Measurements from ENCODE around the gene RPS2.
"Not testable (repeated sequence)": the region's sequence is repeated elsewhere in the genome, so short reads cannot be mapped to it uniquely, and the experiment has no call there.

RPS2 gene

GRCh38 chr16:1941162-1942046 lies 23.2 kb downstream of the RPS2 start:
- no peak for FAIRE-seq

DNA sequence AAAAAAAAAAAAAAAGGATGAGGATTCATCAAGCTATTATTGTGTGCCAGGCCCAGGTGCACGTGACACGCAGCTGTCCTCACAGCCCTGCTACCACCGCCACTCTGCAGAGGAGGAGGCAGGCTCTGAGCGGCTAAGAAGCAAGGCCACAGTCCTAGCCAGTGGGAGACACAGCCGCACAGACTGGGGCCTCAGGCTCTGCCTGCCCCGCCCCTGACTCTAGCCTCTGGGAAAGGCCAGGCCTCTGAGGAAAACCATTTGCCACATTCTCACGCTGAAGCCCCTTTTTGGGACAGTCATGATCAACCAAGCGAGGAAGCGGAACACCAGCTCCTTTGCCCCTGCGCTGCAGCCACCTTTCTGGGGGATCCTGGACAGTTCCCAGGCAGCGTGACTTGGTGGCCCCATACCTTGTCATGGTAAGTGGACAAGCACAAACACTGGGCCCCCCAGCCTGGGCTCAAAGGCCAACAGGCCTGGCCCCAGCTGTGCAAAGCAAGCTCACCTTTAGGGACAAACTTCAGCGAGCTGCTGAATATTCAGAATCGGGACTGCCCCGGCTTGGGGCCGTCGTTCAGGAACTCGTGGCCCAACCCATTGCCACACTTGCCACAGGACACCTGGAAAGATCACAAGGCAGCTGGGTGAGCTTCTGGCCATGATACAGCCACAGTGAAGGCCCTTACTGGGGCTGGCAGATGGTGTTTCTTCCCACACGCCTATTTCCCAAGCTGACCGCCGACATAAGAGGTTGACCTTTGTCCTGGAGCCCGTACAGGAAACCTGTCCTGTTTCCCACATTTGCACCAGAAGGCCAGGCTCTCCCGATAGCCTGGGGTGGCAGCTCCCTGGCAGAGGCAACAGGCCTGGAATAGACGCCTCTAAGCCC lies 24.1 kb downstream of the RPS2 start:
- no peak for FAIRE-seq

DNA sequence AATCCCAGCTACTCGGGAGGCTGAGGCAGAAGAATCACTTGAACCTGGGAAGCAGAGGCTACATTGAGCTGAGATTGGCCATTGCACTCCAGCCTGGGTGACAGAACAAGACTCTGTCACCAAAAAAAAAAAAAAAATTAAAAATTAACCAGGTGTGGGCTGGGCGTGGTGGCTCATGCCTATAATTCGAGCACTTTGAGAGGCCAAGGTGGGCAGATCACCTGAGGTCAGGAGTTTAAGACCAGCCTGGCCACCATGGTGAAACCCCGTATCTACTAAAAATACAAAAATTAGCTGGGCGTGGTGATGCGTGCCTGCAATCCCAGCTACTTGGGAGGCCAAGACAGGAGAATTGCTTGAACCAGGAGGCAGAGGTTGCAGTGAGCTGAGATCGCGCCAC lies 24.8 kb downstream of the RPS2 start:
- not testable (repeated sequence) for FAIRE-seq

GRCh38 chr16:1938910-1939309 lies 25.7 kb downstream of the RPS2 start:
- FAIRE-seq, result no peak

DNA sequence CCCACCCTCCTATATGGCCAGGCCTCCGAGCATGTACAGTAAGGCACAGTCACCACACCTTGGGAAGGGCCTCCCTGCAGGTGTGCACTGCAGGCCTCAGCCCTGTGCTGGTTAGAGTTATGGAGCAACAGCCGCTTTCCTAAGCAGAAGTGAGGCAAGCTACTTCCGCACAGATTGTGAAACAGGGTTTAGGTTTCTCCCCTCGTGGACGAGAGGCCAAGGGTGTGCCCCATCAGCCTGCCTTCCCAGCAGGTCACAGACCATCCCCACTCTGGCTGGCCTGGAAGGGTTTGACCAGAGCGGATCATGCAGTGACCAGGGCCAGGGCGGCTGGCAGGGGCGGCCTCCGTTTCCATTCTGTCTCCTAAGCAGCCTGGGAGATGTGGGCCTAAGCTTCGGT lies 26.3 kb downstream of the RPS2 start:
- no peak for FAIRE-seq

GRCh38 chr16:1936945-1937479 lies 27.6 kb downstream of the RPS2 start:
- FAIRE-seq, result no peak

GRCh38 chr16:1933097-1933661 lies 31.4 kb downstream of the RPS2 start:
- no peak for FAIRE-seq

DNA sequence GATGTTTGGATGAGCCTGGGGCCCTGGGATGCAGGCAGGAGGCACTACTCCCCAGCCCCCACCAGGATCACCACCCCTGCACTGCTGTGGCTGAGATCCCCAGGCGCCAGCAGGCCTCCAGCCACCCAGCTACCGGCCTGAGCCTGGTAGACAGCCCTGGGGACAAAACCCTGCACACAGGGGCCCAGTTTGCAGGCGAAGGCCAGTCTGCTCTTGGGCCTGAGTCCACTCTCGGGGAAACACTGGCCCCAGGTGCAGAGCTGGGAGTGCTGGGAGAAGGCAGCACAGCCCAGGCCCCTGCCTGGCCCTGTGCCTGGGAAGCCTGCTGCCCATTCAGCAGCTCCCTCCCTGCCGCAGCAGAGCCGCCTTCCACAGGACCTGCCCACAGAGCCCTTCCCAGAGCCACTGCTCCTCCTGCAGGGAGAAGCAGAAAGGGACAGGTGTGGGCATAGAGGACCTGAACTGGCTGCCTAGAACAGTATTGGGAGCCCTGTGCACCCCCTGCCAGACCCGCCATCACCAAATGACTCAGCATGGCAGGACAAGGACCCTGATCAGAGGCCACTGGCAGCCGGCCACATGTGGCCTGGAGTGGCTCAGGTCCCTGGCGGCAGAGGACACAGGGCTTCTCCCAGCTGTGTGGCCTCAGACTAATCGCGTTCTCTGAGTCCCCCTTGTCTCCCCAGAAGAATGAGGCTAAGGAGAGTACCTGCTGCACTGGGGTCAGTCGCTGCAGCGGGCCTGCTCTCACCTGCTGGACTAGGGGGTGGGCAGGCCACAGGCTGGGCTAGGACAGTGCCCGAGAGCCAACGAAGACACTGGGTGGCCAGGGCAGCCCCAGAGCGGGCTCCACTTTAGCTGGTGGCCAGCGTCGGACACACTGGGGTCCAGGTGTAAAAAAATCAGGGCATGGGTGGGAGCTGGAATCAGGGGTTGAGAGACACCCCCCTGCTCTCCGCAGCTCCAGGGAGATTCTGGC lies 32.3 kb downstream of the RPS2 start:
- peak; percentile 68 for FAIRE-seq

GRCh38 chr16:1930338-1930720 lies 34.3 kb downstream of the RPS2 start:
- FAIRE-seq, result no peak

DNA sequence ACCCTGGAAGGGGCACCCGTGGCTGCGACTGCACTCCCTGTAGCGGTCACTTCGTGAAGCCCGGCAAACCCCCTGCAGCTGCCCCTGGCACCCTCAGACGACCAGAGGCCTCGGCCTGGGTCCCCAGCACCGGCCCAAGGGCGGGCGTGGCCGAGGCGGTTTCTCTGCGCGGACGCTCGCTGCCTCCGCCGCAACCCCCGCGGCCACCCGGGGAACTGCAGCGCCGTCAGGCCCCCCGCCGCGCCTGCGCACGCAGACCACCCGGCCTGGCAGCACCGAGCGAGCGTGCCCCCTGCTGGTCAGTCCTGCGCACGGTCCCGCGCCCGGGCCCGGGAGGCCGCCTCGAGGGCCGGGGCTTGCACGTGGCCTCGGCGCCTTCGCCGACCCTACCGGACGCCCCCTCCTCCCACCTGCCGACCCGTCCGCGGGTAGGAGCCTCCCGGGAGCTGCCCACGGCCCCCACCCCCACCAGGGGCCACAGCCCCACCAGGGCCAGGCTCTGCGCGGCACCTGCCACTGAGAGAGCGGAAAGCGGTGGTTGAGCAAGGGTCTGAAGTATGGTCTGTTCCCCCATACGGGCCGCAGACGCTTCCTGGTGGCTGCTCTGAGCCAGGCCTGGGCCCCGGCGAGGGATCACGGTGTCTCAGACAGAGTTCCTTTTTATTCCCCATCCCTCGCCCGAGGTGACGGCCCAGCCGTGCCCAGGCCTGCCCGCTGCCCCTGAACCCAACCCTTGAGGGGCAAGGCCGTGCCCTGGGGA lies 34.9 kb downstream of the RPS2 start:
- FAIRE-seq, result no peak

GRCh38 chr16:1929105-1929504 lies 35.5 kb downstream of the RPS2 start:
- no peak for FAIRE-seq

DNA sequence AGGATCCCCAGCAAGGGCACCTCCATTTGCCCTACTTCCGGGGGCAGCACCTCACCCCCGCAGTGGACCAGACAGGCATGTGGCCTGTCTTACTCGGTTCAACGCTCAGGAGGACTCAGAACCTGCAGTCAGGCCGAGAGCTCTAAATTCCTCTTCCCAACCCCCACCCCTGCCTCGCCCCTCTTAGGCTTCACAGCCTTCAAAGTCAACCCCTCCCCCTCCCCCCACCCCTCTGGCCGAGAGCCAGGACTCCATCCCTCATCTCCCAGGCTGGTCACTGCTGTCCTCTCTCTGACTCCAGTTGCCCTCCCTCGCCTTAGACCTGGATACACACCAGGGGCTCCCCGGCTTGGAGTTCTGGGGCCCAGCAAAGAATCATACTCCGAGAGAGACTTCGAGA lies 38.4 kb downstream of the RPS2 start:
- no peak for FAIRE-seq

- no peak for FAIRE-seq
These were observed 40.5 kb downstream of the RPS2 start for GRCh38 chr16:1924095-1924494.

- no peak for FAIRE-seq
These were observed 41.2 kb downstream of the RPS2 start for GRCh38 chr16:1923299-1924034.

- no peak for FAIRE-seq
These were observed 42.3 kb downstream of the RPS2 start for GRCh38 chr16:1922357-1922756.

GRCh38 chr16:1920727-1921171 lies 43.9 kb downstream of the RPS2 start:
- peak; percentile 54 for FAIRE-seq

GRCh38 chr16:1920122-1920521 lies 44.5 kb downstream of the RPS2 start:
- not testable (repeated sequence) for FAIRE-seq

GRCh38 chr16:1919327-1919998 lies 45.2 kb downstream of the RPS2 start:
- FAIRE-seq, result no peak
